Pancreas (tissue), 10 donors: ENCODE results near the gene CXXC5. TPM values are rescaled to one million over a fixed set of nuclear protein-coding genes. Genes with fewer than 3 reads are reported as not detected.
A peak's percentile ranks its signal among the peaks of the same experiment; 100 is the strongest.

Experiments used
- ATAC-seq, 4 donors: fragments of 200-7000 bp; cut with Tn5 transposase; one replicate each; pipeline versions ENCODE4 v1.8.0 to v1.9.1; 2020; ENCODE audit warnings: mild to moderate bottlenecking in 4 of 4, moderate library complexity in 4 of 4
- DNase-seq, 6 donors: peaks; one replicate each; pipeline ENCODE4 v3.0.0-alpha.2; 2020
- FAIRE-seq: peaks from 2 replicates; lab custom pipeline; 2012; peaks lifted over from hg19 to GRCh38; lab: Jason Lieb, UNC
- H3K27ac ChIP-seq, 4 donors: fragments of 200-600 bp; sonication (generic); 1 replicate in 3 of 4; 2 replicates in 1 of 4; pipeline versions ENCODE4 v1.5.0 to v1.8.0; 2020
- H3K27me3 ChIP-seq, 4 donors: fragments of 200-600 bp; one replicate each; pipeline ENCODE4 v1.8.0; 2021
- H3K36me3 ChIP-seq, 3 donors: fragments of 200-600 bp; sonication (generic) in 1 of 3; one replicate each; pipeline versions ENCODE4 v1.5.0 to v1.8.0; 2020 to 2021
- H3K4me1 ChIP-seq, 3 donors: fragments of 200-600 bp; one replicate each; pipeline ENCODE4 v1.8.0; 2021
- H3K4me3 ChIP-seq, 4 donors: fragments of 200-600 bp; sonication (generic) in 2 of 4; one replicate each; pipeline versions ENCODE4 v1.5.0 to v1.8.0; 2020 to 2021
- H3K9me3 ChIP-seq, 4 donors: fragments of 200-600 bp; one replicate each; pipeline ENCODE4 v1.8.0; 2021
- WGBS, 2 donors: extraction: QIAGEN DNeasy Blood & Tissue Kit; methylation state at CpG; one replicate each; pipeline ENCODE4 v1.1.7; 2013; 5-methylcytosine and 5-hydroxymethylcytosine counted together
- intact Hi-C, 3 donors: fragments of 100-400 bp; cut with DNase I; formaldehyde crosslinking; loops; one replicate each; pipeline versions ENCODE4 v1.11.1 to v1.14.2; 2022
- polyA plus RNA-seq, 2 donors: library from polyadenylated mRNA; stranded (reverse); fragments of 200-250 nt; gene quantifications; one replicate each; pipeline ENCODE4 v1.2.3, GENCODE V29; 2013
- total RNA-seq, 6 donors: library from RNA; stranded (reverse); fragmentation: NEBNext Ultra II Directional in 4 of 6; extraction: Animal tissue kit (Norgen Biotek cat#: 25700) in 4 of 6; gene quantifications; one replicate each; pipeline versions ENCODE4 v1.2.1 to v1.2.4, GENCODE V29; 2021 to 2023
- TF ChIP-seq, protein P1 (sequence below), 4 donors: fragments of 200-600 bp; sonication (generic) in 3 of 4; IDR thresholded peaks; one replicate each; pipeline versions ENCODE4 v1.5.0 to v1.8.0; 2021; ENCODE audit warnings: antibody characterized with exemption in 4 of 4
- donor health status: healthy with polysubstance abuse.
- donor health status: DM: no; HTN: no; CAD: no; lungs with moderate emphysema.
- donor health status: DM: no; HTN: no; CAD: no.
- donor health status: control.
- donor health status: control.
- donor health status: Bipolar disorder and iron deficiency.
- donor health status: DM: yes; HTN: yes; CAD: no.
- donor health status: DM: no; HTN: no; CAD: no.
- donor health status: DM: no; HTN: no; CAD: no.
- donor health status: DM: yes; HTN: yes; CAD: no.

Gene CXXC5
- total and polyA plus RNA-seq, 8 donors = 33.0 to 70.5 (median 44.1) TPM

DNA sequence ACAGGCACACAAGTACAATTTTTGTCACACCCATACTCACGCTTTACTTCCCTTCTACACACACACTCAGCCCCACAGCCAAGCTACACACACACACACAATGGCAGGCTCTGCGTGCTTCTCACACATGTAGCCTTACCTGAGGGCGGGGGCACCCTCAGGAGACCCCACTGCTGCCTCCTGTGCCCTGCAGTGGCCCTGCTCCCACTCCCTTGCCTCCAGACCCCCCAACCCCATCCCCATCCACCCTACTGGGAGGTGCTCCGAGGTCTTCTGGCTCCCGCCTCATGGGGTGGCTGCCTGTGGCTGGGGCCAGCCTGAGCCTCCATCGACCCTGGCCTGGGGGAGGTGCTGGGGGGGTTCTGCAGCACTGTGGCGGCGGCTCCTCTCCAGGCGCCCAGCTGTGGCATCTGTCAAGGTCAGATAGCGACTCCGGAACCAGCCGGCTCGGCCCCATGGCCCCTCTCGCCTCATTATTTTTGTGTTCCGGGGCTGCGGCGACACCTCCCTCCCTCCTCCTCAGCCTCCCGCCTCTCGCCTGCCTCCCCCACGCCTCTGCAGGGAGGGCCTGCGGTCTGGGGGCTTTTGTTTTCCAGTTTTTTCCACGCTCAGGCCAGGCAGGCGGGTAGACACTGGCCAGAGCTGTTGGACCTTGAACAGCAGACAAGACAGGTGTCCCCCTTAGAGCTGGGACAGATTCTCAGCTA, 21.7 kb downstream of the CXXC5 start:
- H3K36me3 ChIP-seq = no peaks in the 10 kb centered on the region
- WGBS, 2 donors = 10 to 17% methylated on average over 23 of the region's 23 CpGs
- no peak for FAIRE-seq
- no peaks in the 10 kb centered on the region for H3K9me3 ChIP-seq
- peaks cover 81 to 96% (median 88%) of the 10 kb centered on the region in 3 donors for H3K4me1 ChIP-seq
- peak overlapping the region; percentile 60 to 90 (median 80) for H3K27ac ChIP-seq
- intact Hi-C loops = no loop called here
- no peaks in the 10 kb centered on the region for H3K27me3 ChIP-seq
- H3K4me3 ChIP-seq = peak overlapping the region in 2 of 4 donors; percentile 13 to 23
- peak; percentile 72 to 91 (median 82) for DNase-seq
- TF ChIP-seq, protein P1, sequence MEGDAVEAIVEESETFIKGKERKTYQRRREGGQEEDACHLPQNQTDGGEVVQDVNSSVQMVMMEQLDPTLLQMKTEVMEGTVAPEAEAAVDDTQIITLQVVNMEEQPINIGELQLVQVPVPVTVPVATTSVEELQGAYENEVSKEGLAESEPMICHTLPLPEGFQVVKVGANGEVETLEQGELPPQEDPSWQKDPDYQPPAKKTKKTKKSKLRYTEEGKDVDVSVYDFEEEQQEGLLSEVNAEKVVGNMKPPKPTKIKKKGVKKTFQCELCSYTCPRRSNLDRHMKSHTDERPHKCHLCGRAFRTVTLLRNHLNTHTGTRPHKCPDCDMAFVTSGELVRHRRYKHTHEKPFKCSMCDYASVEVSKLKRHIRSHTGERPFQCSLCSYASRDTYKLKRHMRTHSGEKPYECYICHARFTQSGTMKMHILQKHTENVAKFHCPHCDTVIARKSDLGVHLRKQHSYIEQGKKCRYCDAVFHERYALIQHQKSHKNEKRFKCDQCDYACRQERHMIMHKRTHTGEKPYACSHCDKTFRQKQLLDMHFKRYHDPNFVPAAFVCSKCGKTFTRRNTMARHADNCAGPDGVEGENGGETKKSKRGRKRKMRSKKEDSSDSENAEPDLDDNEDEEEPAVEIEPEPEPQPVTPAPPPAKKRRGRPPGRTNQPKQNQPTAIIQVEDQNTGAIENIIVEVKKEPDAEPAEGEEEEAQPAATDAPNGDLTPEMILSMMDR (IDR thresholded peaks at IDR 0.05) = no peak
- ATAC-seq = peak; percentile 38 to 63 (median 52)

DNA sequence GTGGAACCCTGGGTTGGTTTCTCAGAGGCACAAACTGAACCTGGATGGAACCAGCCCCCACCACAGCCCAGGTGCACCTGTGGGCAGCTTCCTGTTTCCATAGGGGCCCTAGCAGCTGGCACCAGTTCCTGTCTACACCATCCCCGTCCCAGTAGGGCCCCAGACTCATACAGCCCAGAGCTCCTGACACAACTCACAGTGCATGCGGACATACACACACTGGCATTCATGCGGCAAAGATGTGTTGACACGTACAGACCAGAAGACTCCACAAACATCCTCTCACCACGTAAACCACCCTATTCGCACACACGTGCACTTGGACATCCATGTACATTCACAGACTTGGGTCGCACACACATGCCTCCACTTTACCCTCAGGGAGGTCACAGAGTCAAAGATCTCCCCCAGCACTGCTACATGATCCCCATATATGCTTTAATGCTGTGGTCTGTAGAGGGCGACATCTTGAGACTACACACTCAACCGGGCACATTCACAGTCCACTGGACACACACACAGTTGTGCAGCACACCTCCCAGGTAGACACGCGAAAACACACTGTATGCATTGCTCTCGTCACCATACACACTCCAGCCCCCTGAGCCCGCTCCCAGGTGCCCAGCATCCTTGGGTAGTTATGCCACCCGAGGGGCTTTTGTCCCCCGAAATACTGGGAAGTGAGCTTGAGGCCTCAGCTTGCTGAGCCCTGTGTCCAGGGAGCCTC, 22.4 kb downstream of the CXXC5 start:
- peak overlapping the region in 2 of 4 donors; percentile 3 to 13 for H3K4me3 ChIP-seq
- DNase-seq (peak in 2 of 6 donors; percentile 38 to 43), ATAC-seq (peak; percentile 8 to 36 (median 28)), FAIRE-seq (no peak)
- WGBS, 2 donors = 36 to 48% methylated on average over 16 of the region's 16 CpGs
- no peaks in the 10 kb centered on the region for H3K9me3 ChIP-seq
- peak overlapping the region; percentile 65 to 90 (median 80) for H3K27ac ChIP-seq
- H3K36me3 ChIP-seq = no peaks in the 10 kb centered on the region
- no peaks in the 10 kb centered on the region for H3K27me3 ChIP-seq
- intact Hi-C loops = no loop called here
- TF ChIP-seq, protein P1 (IDR thresholded peaks at IDR 0.05) = no peak
- H3K4me1 ChIP-seq = peaks cover 81 to 96% (median 89%) of the 10 kb centered on the region in 3 donors

DNA sequence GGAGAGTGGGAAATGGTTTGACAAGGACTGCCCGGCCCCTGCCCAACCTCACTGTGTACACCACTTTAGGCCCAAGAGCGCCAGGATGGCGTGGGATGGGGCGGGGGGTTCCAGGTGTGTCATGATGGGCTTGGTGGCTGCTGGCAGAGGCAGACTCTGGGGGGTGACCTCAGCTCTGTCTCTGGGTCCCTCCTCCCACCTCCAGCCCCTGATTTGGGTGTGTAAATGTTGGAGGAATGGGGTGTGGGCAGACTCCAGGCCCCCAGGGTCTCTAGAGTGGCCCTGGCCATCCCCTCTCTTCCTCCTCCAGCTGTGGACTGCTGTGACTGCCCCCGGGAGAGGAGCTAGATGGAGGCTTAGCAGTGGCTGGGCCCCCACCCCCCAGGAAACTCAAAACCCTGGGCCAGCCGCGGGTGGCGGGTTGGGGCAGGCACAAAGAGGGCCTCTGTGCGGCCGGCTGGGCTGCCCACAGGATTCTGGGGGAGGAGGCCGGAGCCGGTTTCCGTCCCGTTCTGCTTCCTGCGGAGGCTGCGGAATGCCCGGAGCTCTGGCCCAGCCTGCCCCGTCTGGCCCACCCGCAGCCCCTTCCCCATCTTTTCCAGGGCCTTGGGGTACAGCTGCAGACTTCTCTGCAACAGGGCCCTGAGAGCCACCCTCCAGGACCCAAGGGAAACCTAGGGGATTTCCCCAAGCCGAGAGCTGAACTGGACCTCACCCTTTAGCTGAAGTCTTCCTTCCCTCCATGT, 23.1 kb downstream of the CXXC5 start:
- Histone ChIP-seq H3K9me3 (no peaks in the 10 kb centered on the region), H3K36me3 (no peaks in the 10 kb centered on the region), H3K4me3 (peak overlapping the region in 1 of 4 donors; percentile 19), H3K4me1 (peaks cover 74 to 92% (median 84%) of the 10 kb centered on the region in 3 donors), H3K27ac (peak overlapping the region; percentile 65 to 90 (median 76)), H3K27me3 (no peaks in the 10 kb centered on the region)
- no peak for FAIRE-seq
- DNase-seq = peak in 2 of 6 donors; percentile 60 to 77
- intact Hi-C loops = no loop called here
- 17 to 21% methylated on average over 20 of the region's 20 CpGs for WGBS, 2 donors
- TF ChIP-seq, protein P1 (IDR thresholded peaks at IDR 0.05) = no peak
- peak; percentile 10 to 17 (median 14) for ATAC-seq

DNA sequence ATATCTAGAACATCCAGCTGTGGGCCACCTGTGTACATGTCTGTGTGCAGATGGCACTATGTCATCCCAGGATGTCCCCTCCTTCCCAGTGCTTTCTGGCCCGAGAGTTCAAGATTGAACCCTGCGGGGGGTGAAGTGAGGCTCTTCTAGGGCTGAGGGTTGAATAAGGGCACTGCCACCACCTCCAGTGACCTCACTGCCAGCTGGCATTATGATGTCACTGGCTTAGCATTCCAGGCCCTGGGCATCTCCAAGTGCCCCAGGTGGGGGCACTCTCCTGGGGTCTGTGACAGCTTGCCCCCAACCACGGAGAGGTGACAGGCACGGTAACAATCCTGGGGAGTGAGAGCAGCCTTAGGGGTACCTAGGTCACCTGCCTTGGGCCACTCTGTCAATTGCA, 27.1 kb downstream of the CXXC5 start:
- Histone ChIP-seq H3K4me3 (no peak overlapping the region), H3K27me3 (no peaks in the 10 kb centered on the region), H3K36me3 (peaks cover 0 to 8% (median 0%) of the 10 kb centered on the region in 3 donors), H3K27ac (peak overlapping the region in 3 of 4 donors; percentile 22 to 54 (median 42)), H3K4me1 (peaks cover 53 to 75% (median 65%) of the 10 kb centered on the region in 3 donors), H3K9me3 (no peaks in the 10 kb centered on the region)
- TF ChIP-seq, protein P1 (IDR thresholded peaks at IDR 0.05) = no peak
- intact Hi-C loops = no loop called here
- DNase-seq = peak in 2 of 6 donors; percentile 34 to 39
- WGBS, 2 donors = 51 to 66% methylated on average over 4 of the region's 4 CpGs
- ATAC-seq = no peak
- no peak for FAIRE-seq
